DOHH2 (cell line): Measurements from ENCODE around the gene ATP5F1D.

Experiments
- CTCF ChIP-seq: fragments of 200-600 bp; sonication (generic); IDR thresholded peaks from one replicate; pipeline ENCODE4 v1.5.1; 2014; ENCODE audit warnings: antibody characterized with exemption, mild to moderate bottlenecking, low read depth, low read length; ENCODE audit not compliant: poor library complexity, severe bottlenecking
- EZH2phosphoT487 ChIP-seq: fragments of 200-600 bp; sonication (generic); IDR thresholded peaks from 2 replicates; pipeline ENCODE4 v1.6.1; 2017; ENCODE audit warnings: borderline replicate concordance, mild to moderate bottlenecking, antibody characterized with exemption, low read length, moderate library complexity, mixed read lengths

- TF ChIP-seq CTCF: no peak
- TF ChIP-seq EZH2phosphoT487: no peak
These were observed 46.0 kb downstream of the ATP5F1D start for GRCh38 chr19:1287354-1288225.
